SK-N-SH treated with all-trans-retinoic acid at 6 μM for 48 hours (cell line): Measurements from ENCODE around the gene DDB1.

Experiments used
- ARNTL ChIP-seq: fragments of 450-650 bp; formaldehyde crosslinking; IDR thresholded peaks from 2 replicates; pipeline ENCODE4 v1.5.0; 2020; ENCODE audit warnings: low read depth, mild to moderate bottlenecking, moderate library complexity, borderline replicate concordance
- ESRRG ChIP-seq: fragments of 250-450 bp; sonication (Bioruptor Pico); IDR thresholded peaks from 2 replicates; pipeline ENCODE4 v1.6.1; 2021; ENCODE audit warnings: mild to moderate bottlenecking
- GLIS3 ChIP-seq: fragments of 250-450 bp; sonication (Bioruptor Pico); IDR thresholded peaks from 2 replicates; pipeline ENCODE4 v1.5.0; 2020; ENCODE audit warnings: mild to moderate bottlenecking, moderate library complexity
- OSR1 ChIP-seq: fragments of 250-450 bp; sonication (Bioruptor Pico); IDR thresholded peaks from 2 replicates; pipeline ENCODE4 v1.8.0; 2022; ENCODE audit warnings: moderate library complexity, mild to moderate bottlenecking, inconsistent platforms
- SNAI2 ChIP-seq: fragments of 250-450 bp; sonication (Bioruptor Pico); IDR thresholded peaks from 2 replicates; pipeline ENCODE4 v1.5.0; 2020; ENCODE audit warnings: mild to moderate bottlenecking, moderate library complexity
- TCF4 ChIP-seq: fragments of 250-450 bp; sonication (Bioruptor Pico); IDR thresholded peaks from 2 replicates; pipeline ENCODE4 v1.8.0; 2021; ENCODE audit warnings: mild to moderate bottlenecking, moderate library complexity, borderline replicate concordance
- ZFP3 ChIP-seq: fragments of 250-450 bp; sonication (Bioruptor Pico); IDR thresholded peaks from 2 replicates; pipeline ENCODE4 v1.5.0; 2020; ENCODE audit warnings: mild to moderate bottlenecking, moderate library complexity
- ZNF8 ChIP-seq: fragments of 450-650 bp; formaldehyde crosslinking; IDR thresholded peaks from 2 replicates; pipeline ENCODE4 v1.5.0; 2020; ENCODE audit warnings: mild to moderate bottlenecking, moderate library complexity
- TF ChIP-seq, protein P1 (sequence below): fragments of 250-450 bp; sonication (Bioruptor Pico); IDR thresholded peaks from 2 replicates; pipeline ENCODE4 v1.5.1; 2021; ENCODE audit warnings: mild to moderate bottlenecking, moderate library complexity
- TF ChIP-seq, protein P2 (sequence below): fragments of 250-450 bp; sonication (Bioruptor Pico); IDR thresholded peaks from 2 replicates; pipeline ENCODE4 v1.5.1; 2020; ENCODE audit warnings: low read depth, mild to moderate bottlenecking, moderate library complexity
- TF ChIP-seq, protein P3 (sequence below): fragments of 250-450 bp; sonication (Bioruptor Pico); IDR thresholded peaks from 2 replicates; pipeline ENCODE4 v1.5.0; 2020; ENCODE audit warnings: mild to moderate bottlenecking, moderate library complexity

DNA sequence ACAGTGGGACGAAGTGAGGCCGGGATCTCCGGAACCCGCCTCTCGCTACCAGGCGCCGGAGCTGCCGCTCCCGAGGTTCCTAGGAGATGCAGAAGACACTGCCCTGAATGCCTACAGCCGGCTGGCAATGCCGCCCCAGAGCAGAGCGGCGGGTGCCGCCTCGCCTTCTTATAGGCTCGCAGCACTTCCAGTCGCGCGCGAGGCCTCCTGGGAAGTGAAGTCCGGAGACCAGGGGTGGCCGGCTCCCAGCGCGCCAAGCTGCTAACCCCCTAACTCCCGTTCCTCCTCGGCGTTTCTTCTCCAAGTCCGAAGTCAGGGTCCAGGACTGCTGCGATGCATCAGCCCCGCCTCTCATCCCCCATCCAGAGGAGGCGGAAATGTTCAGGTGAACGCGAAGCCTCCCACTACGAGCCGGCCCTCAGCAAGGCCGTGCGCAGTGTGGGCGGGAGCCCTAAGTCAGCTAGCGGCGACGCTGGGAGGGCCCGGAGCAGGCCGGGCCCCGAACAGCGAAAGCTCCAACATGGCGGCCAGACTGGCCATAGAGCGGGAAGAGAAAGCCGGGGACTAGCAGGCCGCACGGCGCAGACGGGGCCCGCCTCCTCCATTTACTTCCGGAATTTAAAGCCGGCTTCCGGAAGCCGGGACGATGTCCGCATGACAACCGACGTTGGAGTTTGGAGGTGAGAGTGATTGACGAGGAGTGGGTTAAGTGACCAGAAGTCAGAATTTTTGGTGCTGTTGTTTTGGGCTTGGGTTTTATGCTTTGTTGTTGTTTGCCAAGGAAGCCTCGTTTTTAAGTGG is 29.0 kb upstream of the DDB1 start, which contains the start of the genes CYB561A3 and TMEM138:
- no peak for TF ChIP-seq ZNF8 (CRISPR knock-in tag)
- TF ChIP-seq ARNTL (CRISPR knock-in tag), result no peak
- TF ChIP-seq SNAI2, result no peak
- TF ChIP-seq ESRRG, result no peak
- TF ChIP-seq OSR1 (CRISPR knock-in tag), result no peak
- TF ChIP-seq, protein P1, sequence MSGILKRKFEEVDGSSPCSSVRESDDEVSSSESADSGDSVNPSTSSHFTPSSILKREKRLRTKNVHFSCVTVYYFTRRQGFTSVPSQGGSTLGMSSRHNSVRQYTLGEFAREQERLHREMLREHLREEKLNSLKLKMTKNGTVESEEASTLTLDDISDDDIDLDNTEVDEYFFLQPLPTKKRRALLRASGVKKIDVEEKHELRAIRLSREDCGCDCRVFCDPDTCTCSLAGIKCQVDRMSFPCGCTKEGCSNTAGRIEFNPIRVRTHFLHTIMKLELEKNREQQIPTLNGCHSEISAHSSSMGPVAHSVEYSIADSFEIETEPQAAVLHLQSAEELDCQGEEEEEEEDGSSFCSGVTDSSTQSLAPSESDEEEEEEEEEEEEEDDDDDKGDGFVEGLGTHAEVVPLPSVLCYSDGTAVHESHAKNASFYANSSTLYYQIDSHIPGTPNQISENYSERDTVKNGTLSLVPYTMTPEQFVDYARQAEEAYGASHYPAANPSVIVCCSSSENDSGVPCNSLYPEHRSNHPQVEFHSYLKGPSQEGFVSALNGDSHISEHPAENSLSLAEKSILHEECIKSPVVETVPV (CRISPR knock-in tag), result no peak
- no peak for TF ChIP-seq ZFP3 (CRISPR knock-in tag)
- TF ChIP-seq, protein P2, sequence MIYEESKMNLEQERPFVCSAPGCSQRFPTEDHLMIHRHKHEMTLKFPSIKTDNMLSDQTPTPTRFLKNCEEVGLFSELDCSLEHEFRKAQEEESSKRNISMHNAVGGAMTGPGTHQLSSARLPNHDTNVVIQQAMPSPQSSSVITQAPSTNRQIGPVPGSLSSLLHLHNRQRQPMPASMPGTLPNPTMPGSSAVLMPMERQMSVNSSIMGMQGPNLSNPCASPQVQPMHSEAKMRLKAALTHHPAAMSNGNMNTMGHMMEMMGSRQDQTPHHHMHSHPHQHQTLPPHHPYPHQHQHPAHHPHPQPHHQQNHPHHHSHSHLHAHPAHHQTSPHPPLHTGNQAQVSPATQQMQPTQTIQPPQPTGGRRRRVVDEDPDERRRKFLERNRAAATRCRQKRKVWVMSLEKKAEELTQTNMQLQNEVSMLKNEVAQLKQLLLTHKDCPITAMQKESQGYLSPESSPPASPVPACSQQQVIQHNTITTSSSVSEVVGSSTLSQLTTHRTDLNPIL, result no peak
- TF ChIP-seq GLIS3, result no peak
- TF ChIP-seq, protein P3, sequence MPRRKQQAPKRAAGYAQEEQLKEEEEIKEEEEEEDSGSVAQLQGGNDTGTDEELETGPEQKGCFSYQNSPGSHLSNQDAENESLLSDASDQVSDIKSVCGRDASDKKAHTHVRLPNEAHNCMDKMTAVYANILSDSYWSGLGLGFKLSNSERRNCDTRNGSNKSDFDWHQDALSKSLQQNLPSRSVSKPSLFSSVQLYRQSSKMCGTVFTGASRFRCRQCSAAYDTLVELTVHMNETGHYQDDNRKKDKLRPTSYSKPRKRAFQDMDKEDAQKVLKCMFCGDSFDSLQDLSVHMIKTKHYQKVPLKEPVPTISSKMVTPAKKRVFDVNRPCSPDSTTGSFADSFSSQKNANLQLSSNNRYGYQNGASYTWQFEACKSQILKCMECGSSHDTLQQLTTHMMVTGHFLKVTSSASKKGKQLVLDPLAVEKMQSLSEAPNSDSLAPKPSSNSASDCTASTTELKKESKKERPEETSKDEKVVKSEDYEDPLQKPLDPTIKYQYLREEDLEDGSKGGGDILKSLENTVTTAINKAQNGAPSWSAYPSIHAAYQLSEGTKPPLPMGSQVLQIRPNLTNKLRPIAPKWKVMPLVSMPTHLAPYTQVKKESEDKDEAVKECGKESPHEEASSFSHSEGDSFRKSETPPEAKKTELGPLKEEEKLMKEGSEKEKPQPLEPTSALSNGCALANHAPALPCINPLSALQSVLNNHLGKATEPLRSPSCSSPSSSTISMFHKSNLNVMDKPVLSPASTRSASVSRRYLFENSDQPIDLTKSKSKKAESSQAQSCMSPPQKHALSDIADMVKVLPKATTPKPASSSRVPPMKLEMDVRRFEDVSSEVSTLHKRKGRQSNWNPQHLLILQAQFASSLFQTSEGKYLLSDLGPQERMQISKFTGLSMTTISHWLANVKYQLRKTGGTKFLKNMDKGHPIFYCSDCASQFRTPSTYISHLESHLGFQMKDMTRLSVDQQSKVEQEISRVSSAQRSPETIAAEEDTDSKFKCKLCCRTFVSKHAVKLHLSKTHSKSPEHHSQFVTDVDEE, result no peak; the same call in 1 of the 2 replicates
- TF ChIP-seq TCF4 (CRISPR knock-in tag), result no peak; the same call in 1 of the 2 replicates
